ENCODE measurements around the gene AIG1. TPM values are rescaled to one million over a fixed set of nuclear protein-coding genes. Genes with fewer than 3 reads are reported as not detected.

Gene AIG1
- total RNA-seq, 2 experiments from 2014 or later = 7.4 to 8.4 TPM

GRCh38 chr6:143023695-143024094, 37.0 kb upstream of the AIG1 start:
- Mint-ChIP-seq H3K4me3 (no peak overlapping the region), H3K27me3 (no peaks in the 10 kb centered on the region)

DNA sequence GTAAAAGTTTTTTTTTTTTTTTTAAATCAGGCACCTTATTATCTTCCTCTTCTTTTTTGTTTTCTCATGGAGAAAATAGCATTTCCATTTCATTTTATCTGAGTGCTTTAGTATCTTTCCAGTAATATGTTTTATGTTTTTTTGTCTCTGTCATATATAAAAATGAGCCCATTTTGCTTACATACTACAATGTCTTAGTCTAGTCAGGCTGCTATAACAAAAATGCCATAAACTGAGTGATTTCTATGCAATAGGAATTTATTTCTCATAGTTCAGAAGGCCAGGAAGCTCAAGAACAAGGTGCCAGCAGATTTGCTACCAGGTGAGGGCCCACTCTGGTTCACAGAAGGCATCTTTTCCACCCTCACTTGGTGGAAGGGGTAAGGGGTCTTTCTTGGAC, 35.7 kb upstream of the AIG1 start:
- POLR2A ChIA-PET = interaction anchor here (0.7 kb wide), 1 partner anchor 31 kb away, joined by 3 read pairs; no protein-coding TSS in a partner anchor

More at GRCh38 chr6:143023695-143024094, 37.0 kb upstream of the AIG1 start:
- intact Hi-C loops (cut with DNase I, micrococcal nuclease) = loop anchor here in 1 of 2 experiments (10.0 kb wide), 2 partner anchors 139 to 459 kb away; no protein-coding TSS in a partner anchor
- Histone ChIP-seq H3K9me3 (ENCODE audit: control insufficient read depth in 1 of 2, insufficient read depth in 1 of 2, low read length in 2 of 2) (no peaks in the 10 kb centered on the region), H3K27ac (ENCODE audit: low read depth in 1 of 2, low read length in 2 of 2) (no peak overlapping the region), H3K4me1 (ENCODE audit: insufficient read depth, low read length) (no peaks in the 10 kb centered on the region), H3K36me3 (ENCODE audit: insufficient read depth, low read length) (no peaks in the 10 kb centered on the region), H3K27me3 (ENCODE audit: control insufficient read depth in 1 of 2, insufficient read depth in 2 of 2, low read length in 2 of 2) (no peaks in the 10 kb centered on the region), H3K4me3 (ENCODE audit: low read length) (no peak overlapping the region)
- Mint-ChIP-seq H3K27ac (no peak overlapping the region), H3K4me1 (ENCODE audit: low read depth) (no peaks in the 10 kb centered on the region), H3K36me3 (ENCODE audit: low read depth) (no peaks in the 10 kb centered on the region), H3K9me3 (peaks cover 4% of the 10 kb centered on the region)
- no peak for TF ChIP-seq CTCF (IDR thresholded peaks at IDR 0.05)
- no peak for ATAC-seq (ENCODE audit: poor library complexity)
- POLR2A ChIA-PET = no interaction called here
- DNase-seq = no peak
- CTCF ChIA-PET = no interaction called here

GRCh38 chr6:143026696-143027449, 33.8 kb upstream of the AIG1 start:
- ChIA-PET POLR2A (interaction anchor here (0.6 to 1.1 kb wide), 3 partner anchors 100 to 359 kb away, joined by 3 to 4 read pairs (median 4); no protein-coding TSS in a partner anchor), CTCF (interaction anchor here (0.5 to 1.3 kb wide), 12 partner anchors 8 to 552 kb away, joined by 3 to 11 read pairs (median 4); no protein-coding TSS in a partner anchor)
- Mint-ChIP-seq H3K9me3 (no peaks in the 10 kb centered on the region), H3K27ac (no peak overlapping the region), H3K4me1 (ENCODE audit: low read depth) (no peaks in the 10 kb centered on the region), H3K27me3 (no peaks in the 10 kb centered on the region), H3K4me3 (no peak overlapping the region), H3K36me3 (ENCODE audit: low read depth) (no peaks in the 10 kb centered on the region)
- intact Hi-C loops (cut with DNase I, micrococcal nuclease) = loop anchor here (1.0 to 10.0 kb wide), 6 partner anchors 142 to 552 kb away; no protein-coding TSS in a partner anchor
- no peaks in the 10 kb centered on the region for H3K9me3 ChIP-seq (ENCODE audit: control insufficient read depth in 1 of 2, insufficient read depth in 1 of 2, low read length in 2 of 2)
- TF ChIP-seq CTCF (IDR thresholded peaks at IDR 0.05) = peak; percentile 62
- H3K36me3 ChIP-seq (ENCODE audit: insufficient read depth, low read length) = no peaks in the 10 kb centered on the region
- H3K4me3 ChIP-seq (ENCODE audit: low read length) = no peak overlapping the region
- peak; percentile 18 to 72 (median 40) for DNase-seq
- peak; percentile 60 for ATAC-seq (ENCODE audit: poor library complexity)
- no peaks in the 10 kb centered on the region for H3K27me3 ChIP-seq (ENCODE audit: control insufficient read depth in 1 of 2, insufficient read depth in 2 of 2, low read length in 2 of 2)
- no peak overlapping the region for H3K27ac ChIP-seq (ENCODE audit: low read depth in 1 of 2, low read length in 2 of 2)
- H3K4me1 ChIP-seq (ENCODE audit: insufficient read depth, low read length) = no peaks in the 10 kb centered on the region

More for the DNA sequence above, 35.7 kb upstream of the AIG1 start:
- H3K36me3 Mint-ChIP-seq (ENCODE audit: low read depth) = no peaks in the 10 kb centered on the region
- no peaks in the 10 kb centered on the region for H3K27me3 Mint-ChIP-seq
- H3K4me1 Mint-ChIP-seq (ENCODE audit: low read depth) = no peaks in the 10 kb centered on the region
- no peak overlapping the region for H3K4me3 Mint-ChIP-seq
- intact Hi-C loops (cut with DNase I, micrococcal nuclease) = loop anchor here in 1 of 2 experiments (5.0 to 10.0 kb wide), 3 partner anchors 140 to 460 kb away; no protein-coding TSS in a partner anchor
- H3K27me3 ChIP-seq (ENCODE audit: control insufficient read depth in 1 of 2, insufficient read depth in 2 of 2, low read length in 2 of 2) = no peaks in the 10 kb centered on the region
- peaks cover 4% of the 10 kb centered on the region for H3K9me3 Mint-ChIP-seq
- ATAC-seq (ENCODE audit: poor library complexity) (no peak), DNase-seq (no peak)
- no peaks in the 10 kb centered on the region for H3K4me1 ChIP-seq (ENCODE audit: insufficient read depth, low read length)
- TF ChIP-seq CTCF (IDR thresholded peaks at IDR 0.05) = no peak
- no peak overlapping the region for H3K27ac Mint-ChIP-seq
- H3K9me3 ChIP-seq (ENCODE audit: control insufficient read depth in 1 of 2, insufficient read depth in 1 of 2, low read length in 2 of 2) = no peaks in the 10 kb centered on the region
- H3K36me3 ChIP-seq (ENCODE audit: insufficient read depth, low read length) = no peaks in the 10 kb centered on the region
- no peak overlapping the region for H3K27ac ChIP-seq (ENCODE audit: low read depth in 1 of 2, low read length in 2 of 2)
- H3K4me3 ChIP-seq (ENCODE audit: low read length) = no peak overlapping the region
- CTCF ChIA-PET = no interaction called here
